Measurements from ENCODE around the gene ROPN1. TPM values are rescaled to one million over a fixed set of nuclear protein-coding genes. Genes with fewer than 3 reads are reported as not detected.

The ROPN1 gene
- total RNA-seq, 4 donors from 2014 or later = 1.2 to 3.8 TPM; not detected in 2

- 97 to 100% methylated on average over 1 of the region's 1 CpG for WGBS, 2 donors
- H3K4me3 ChIP-seq (ENCODE audit: low read depth, poor library complexity, severe bottlenecking) = no peak overlapping the region
- intact Hi-C loops (cut with DNase I; ENCODE audit: low total_unique reads) = no loop called here
- DNase-seq (ENCODE audit: low spot score in 2 of 2) = no peak
- TF ChIP-seq CTCF (IDR thresholded peaks at IDR 0.05) (no peak), POLR2A (IDR thresholded peaks at IDR 0.05) (no peak)
These were observed 71.5 kb downstream of the ROPN1 start for GRCh38 chr3:123920383-123920782.

DNA sequence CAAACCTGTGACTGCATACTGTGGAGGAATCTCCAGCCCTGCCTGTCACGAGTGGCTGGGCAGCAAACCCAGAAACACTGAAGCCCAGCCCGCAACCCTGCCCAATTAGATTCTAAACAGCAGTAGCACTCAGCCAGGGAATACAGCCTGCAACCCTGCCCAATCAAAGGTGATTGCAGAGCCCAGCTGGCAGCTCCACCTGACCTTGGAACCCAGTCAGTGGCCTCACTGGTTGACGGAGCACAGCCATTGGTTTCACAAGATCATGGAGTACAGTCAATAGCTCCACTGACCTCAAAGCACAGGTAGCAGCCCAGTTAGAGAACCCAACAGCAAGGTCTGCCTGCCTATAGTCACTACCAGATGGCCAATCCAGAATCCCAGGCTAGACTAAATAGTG is 72.6 kb downstream of the ROPN1 start:
- intact Hi-C loops (cut with DNase I; ENCODE audit: low total_unique reads) = no loop called here
- WGBS, 2 donors = 95 to 100% methylated on average over 2 to 3 of the region's 3 CpGs
- H3K4me3 ChIP-seq (ENCODE audit: low read depth, poor library complexity, severe bottlenecking) = no peak overlapping the region
- TF ChIP-seq POLR2A (IDR thresholded peaks at IDR 0.05) = no peak
- TF ChIP-seq CTCF (IDR thresholded peaks at IDR 0.05) = no peak
- no peak for DNase-seq (ENCODE audit: low spot score in 2 of 2)

Other genes with a start within 250 kb of the ROPN1 start
- gene MYLK, start 107.8 kb downstream of the ROPN1 start, total RNA-seq = 10 to 100 TPM in 3 of 4 donors, 1 to 10 TPM in 1; 9.7 to 92.8 (median 32.5) TPM
- 10 to 100 TPM in 3 of 4 donors, 1 to 10 TPM in 1; 9.8 to 20.1 (median 12.9) TPM for gene CCDC14, start 30.9 kb downstream of the ROPN1 start, total RNA-seq
- gene KALRN, start 41.2 kb upstream of the ROPN1 start, total RNA-seq = 10 to 100 TPM; 12.0 to 20.3 (median 15.1) TPM